Endothelial cell (in vitro differentiated cells): ENCODE data around the gene IMP4. TPM values are rescaled to one million over a fixed set of nuclear protein-coding genes. Genes with fewer than 3 reads are reported as not detected.
"Not testable (repeated sequence)": the region's sequence is repeated elsewhere in the genome, so short reads cannot be mapped to it uniquely, and the experiment has no call there.

Source experiments
- DNase-seq: peaks from one replicate; pipeline ENCODE4 v3.0.0; 2021; ENCODE audit warnings: low spot score
- H3K27ac Mint-ChIP-seq: one replicate; pipeline ENCODE4 v1.8.0; 2021; ENCODE audit warnings: mixed read lengths, inconsistent platforms; ENCODE audit not compliant: unreplicated experiment
- H3K27me3 Mint-ChIP-seq: one replicate; pipeline ENCODE4 v1.8.0; 2021; ENCODE audit warnings: mild to moderate bottlenecking, moderate library complexity, mixed read lengths, inconsistent platforms; ENCODE audit not compliant: unreplicated experiment
- H3K36me3 Mint-ChIP-seq: one replicate; pipeline ENCODE4 v1.8.0; 2021; ENCODE audit warnings: mild to moderate bottlenecking, low read depth, mixed read lengths, inconsistent platforms; ENCODE audit not compliant: unreplicated experiment
- H3K4me1 Mint-ChIP-seq: one replicate; pipeline ENCODE4 v1.8.0; 2021; ENCODE audit warnings: mild to moderate bottlenecking, mixed read lengths, inconsistent platforms; ENCODE audit not compliant: unreplicated experiment
- H3K4me3 Mint-ChIP-seq: one replicate; pipeline ENCODE4 v1.8.0; 2021; ENCODE audit warnings: mild to moderate bottlenecking, mixed read lengths, inconsistent platforms; ENCODE audit not compliant: unreplicated experiment
- H3K9me3 Mint-ChIP-seq: one replicate; pipeline ENCODE4 v1.8.0; 2021; ENCODE audit warnings: mixed read lengths, inconsistent platforms; ENCODE audit not compliant: unreplicated experiment
- total RNA-seq: library from RNA; stranded (reverse); fragmentation: NEBNext Ultra II Directional; extraction: Animal tissue kit (Norgen Biotek cat#: 25700); gene quantifications from one replicate; pipeline ENCODE4 v1.2.1, GENCODE V29; 2021; ENCODE audit not compliant: unreplicated experiment
- TF ChIP-seq, protein P1 (sequence below): fragments of 200-600 bp; sonication (generic); IDR thresholded peaks from one replicate; pipeline ENCODE4 v1.5.0; 2021; ENCODE audit warnings: antibody characterized with exemption; ENCODE audit not compliant: unreplicated experiment

Gene IMP4
- total RNA-seq, 1 donor from 2014 or later = 32.8 TPM

DNA sequence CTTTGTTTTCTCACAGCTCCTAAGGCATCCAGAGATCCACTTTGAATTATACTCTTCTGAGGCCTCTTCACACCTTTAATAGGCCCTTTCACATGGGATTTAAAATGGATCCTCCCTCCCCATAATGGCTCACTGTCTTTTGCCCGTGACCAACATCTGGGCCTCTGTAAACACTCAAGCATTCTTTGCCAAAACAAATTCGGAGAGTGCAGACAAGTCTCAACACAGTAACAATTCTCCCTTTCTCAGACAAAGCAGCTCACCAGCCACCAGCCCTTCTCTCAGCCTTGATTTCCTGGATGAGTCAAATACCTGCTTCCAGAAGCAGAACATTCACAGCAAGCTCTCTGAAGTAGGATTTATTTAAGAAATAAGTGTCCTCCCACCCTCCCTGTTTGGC, 14.0 kb upstream of the IMP4 start:
- TF ChIP-seq, protein P1, sequence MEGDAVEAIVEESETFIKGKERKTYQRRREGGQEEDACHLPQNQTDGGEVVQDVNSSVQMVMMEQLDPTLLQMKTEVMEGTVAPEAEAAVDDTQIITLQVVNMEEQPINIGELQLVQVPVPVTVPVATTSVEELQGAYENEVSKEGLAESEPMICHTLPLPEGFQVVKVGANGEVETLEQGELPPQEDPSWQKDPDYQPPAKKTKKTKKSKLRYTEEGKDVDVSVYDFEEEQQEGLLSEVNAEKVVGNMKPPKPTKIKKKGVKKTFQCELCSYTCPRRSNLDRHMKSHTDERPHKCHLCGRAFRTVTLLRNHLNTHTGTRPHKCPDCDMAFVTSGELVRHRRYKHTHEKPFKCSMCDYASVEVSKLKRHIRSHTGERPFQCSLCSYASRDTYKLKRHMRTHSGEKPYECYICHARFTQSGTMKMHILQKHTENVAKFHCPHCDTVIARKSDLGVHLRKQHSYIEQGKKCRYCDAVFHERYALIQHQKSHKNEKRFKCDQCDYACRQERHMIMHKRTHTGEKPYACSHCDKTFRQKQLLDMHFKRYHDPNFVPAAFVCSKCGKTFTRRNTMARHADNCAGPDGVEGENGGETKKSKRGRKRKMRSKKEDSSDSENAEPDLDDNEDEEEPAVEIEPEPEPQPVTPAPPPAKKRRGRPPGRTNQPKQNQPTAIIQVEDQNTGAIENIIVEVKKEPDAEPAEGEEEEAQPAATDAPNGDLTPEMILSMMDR = no peak
- Mint-ChIP-seq H3K9me3 (no peaks in the 10 kb centered on the region), H3K4me3 (no peak overlapping the region), H3K4me1 (peaks cover 3% of the 10 kb centered on the region), H3K27me3 (peaks cover 6% of the 10 kb centered on the region), H3K36me3 (no peaks in the 10 kb centered on the region), H3K27ac (no peak overlapping the region)
- DNase-seq = no peak

DNA sequence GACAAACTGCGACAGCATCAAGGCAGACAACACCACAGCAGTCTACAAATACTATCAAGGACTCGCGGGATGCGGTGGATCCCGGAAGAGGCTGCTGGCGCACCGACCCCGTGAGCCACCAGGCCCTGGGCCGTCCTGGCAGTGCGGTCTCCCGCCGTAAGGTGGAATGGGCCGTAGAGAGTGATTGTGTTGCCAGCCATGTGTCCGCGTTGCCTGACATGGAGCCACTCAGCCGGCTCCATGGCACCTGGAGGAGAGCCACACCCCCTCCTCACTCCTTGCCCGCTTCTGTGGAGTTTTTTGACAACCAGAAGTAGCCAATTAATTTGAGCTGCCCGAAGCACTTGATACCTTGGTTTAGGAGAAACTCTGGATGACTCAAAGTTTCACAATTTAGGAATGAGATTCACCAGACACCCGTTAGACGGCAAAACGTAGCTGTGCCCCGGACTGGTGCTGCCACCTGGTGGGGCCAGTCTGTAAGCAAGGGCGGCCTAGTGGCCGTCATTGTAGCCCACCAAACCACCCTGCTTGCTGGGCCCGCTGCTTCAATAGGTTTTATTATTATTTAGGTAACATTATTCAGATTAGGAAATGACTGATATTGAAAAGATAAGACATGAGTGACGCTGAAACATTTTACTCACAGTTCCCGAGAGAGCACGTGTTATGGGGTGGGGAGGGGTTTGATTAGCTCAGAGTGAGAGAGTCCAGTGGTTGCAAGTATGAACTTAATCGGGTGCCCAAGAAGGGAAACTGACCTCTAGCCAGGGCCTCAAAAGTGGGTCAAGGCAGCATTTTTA, 10.2 kb upstream of the IMP4 start:
- H3K27ac Mint-ChIP-seq = no peak overlapping the region
- peaks cover 5% of the 10 kb centered on the region for H3K36me3 Mint-ChIP-seq
- no peak overlapping the region for H3K4me3 Mint-ChIP-seq
- TF ChIP-seq, protein P1 = peak; percentile 88
- peak; percentile 86 for DNase-seq
- no peaks in the 10 kb centered on the region for H3K9me3 Mint-ChIP-seq
- peaks cover 15% of the 10 kb centered on the region for H3K27me3 Mint-ChIP-seq
- peaks cover 10% of the 10 kb centered on the region for H3K4me1 Mint-ChIP-seq

GRCh38 chr2:130333253-130333652, 9.4 kb upstream of the IMP4 start:
- Mint-ChIP-seq H3K27me3 (peaks cover 18% of the 10 kb centered on the region), H3K4me1 (peaks cover 14% of the 10 kb centered on the region)
- not testable (repeated sequence) for H3K4me3 Mint-ChIP-seq, H3K36me3 Mint-ChIP-seq, H3K27ac Mint-ChIP-seq, DNase-seq, H3K9me3 Mint-ChIP-seq

GRCh38 chr2:130334026-130334425, 8.7 kb upstream of the IMP4 start:
- H3K27me3 Mint-ChIP-seq = peaks cover 18% of the 10 kb centered on the region
- no peak for DNase-seq

GRCh38 chr2:130335226-130335625, 7.5 kb upstream of the IMP4 start:
- H3K27ac Mint-ChIP-seq = no peak overlapping the region

More at GRCh38 chr2:130334026-130334425, 8.7 kb upstream of the IMP4 start:
- Mint-ChIP-seq H3K9me3 (no peaks in the 10 kb centered on the region), H3K36me3 (peaks cover 5% of the 10 kb centered on the region), H3K4me1 (peaks cover 11% of the 10 kb centered on the region), H3K4me3 (no peak overlapping the region), H3K27ac (no peak overlapping the region)
- TF ChIP-seq, protein P1 = no peak

More at GRCh38 chr2:130335226-130335625, 7.5 kb upstream of the IMP4 start:
- Mint-ChIP-seq H3K4me3 (no peak overlapping the region), H3K27me3 (peaks cover 18% of the 10 kb centered on the region), H3K9me3 (no peaks in the 10 kb centered on the region), H3K36me3 (peaks cover 6% of the 10 kb centered on the region), H3K4me1 (peaks cover 11% of the 10 kb centered on the region)
- no peak for DNase-seq
- TF ChIP-seq, protein P1 = no peak
